Naive B cell (primary cell): Measurements from ENCODE around the gene SPRYD3. TPM values are rescaled to one million over a fixed set of nuclear protein-coding genes. Genes with fewer than 3 reads are reported as not detected.

Experiments
- polyA plus RNA-seq, 6 donors: library from polyadenylated mRNA; unstranded; fragments of 300-500 nt; fragmentation: Illumina TruSeq; gene quantifications; one replicate each; pipeline ENCODE4 v1.2.3, GENCODE V29; 2021; ENCODE audit warnings: low read depth in 6 of 6

SPRYD3 gene
- polyA plus RNA-seq, 6 donors from 2014 or later = 12.8 to 31.1 (median 23.2) TPM

Other genes starting within 250 kb of the SPRYD3 start
- not detected for gene KRT79, start 245.1 kb downstream of the SPRYD3 start, polyA plus RNA-seq
- not detected for gene KRT78, start 230.4 kb downstream of the SPRYD3 start, polyA plus RNA-seq
- gene KRT8, start 174.3 kb downstream of the SPRYD3 start, polyA plus RNA-seq = not detected
- 10 to 100 TPM in 1 of 6 donors, 1 to 10 TPM in 5; 4.9 to 10.0 (median 8.5) TPM for gene KRT18, start 130.3 kb downstream of the SPRYD3 start, polyA plus RNA-seq
- 100 to 1,000 TPM in 2 of 6 donors, 10 to 100 TPM in 4; 69.1 to 104 (median 87.0) TPM for gene EIF4B, start 72.9 kb downstream of the SPRYD3 start, polyA plus RNA-seq
- gene TNS2, start 29.3 kb downstream of the SPRYD3 start, polyA plus RNA-seq = under 1 TPM in 5 of 6 donors, not detected in 1; 0.05 to 0.91 (median 0.47) TPM
- not detected for gene IGFBP6, start 18.3 kb upstream of the SPRYD3 start, polyA plus RNA-seq
- not detected for gene SOAT2, start 24.1 kb upstream of the SPRYD3 start, polyA plus RNA-seq
- 1 to 10 TPM; 1.8 to 6.0 (median 4.2) TPM for gene ZNF740, start 101.3 kb upstream of the SPRYD3 start, polyA plus RNA-seq
- gene CSAD, start 101.5 kb upstream of the SPRYD3 start, polyA plus RNA-seq = 1 to 10 TPM in 4 of 6 donors, under 1 TPM in 2; 0.19 to 1.8 (median 1.1) TPM
- gene ITGB7, start 127.9 kb upstream of the SPRYD3 start, polyA plus RNA-seq = 100 to 1,000 TPM in 1 of 6 donors, 10 to 100 TPM in 5; 63.2 to 174 (median 96.4) TPM
- 1 to 10 TPM in 2 of 6 donors, under 1 TPM in 2, not detected in 2; 0.78 to 2.2 (median 1.3) TPM for gene RARG, start 152.8 kb upstream of the SPRYD3 start, polyA plus RNA-seq
- gene ESPL1, start 188.9 kb upstream of the SPRYD3 start, polyA plus RNA-seq = under 1 TPM in 3 of 6 donors, not detected in 3; 0.12 to 0.40 (median 0.23) TPM
- gene PFDN5, start 216.2 kb upstream of the SPRYD3 start, polyA plus RNA-seq = 1,000 to 10,000 TPM; 1,564 to 1,943 (median 1,771) TPM
- 10 to 100 TPM; 52.3 to 94.2 (median 60.4) TPM for gene MYG1, start 220.3 kb upstream of the SPRYD3 start, polyA plus RNA-seq
- gene AAAS, start 242.2 kb upstream of the SPRYD3 start, polyA plus RNA-seq = 10 to 100 TPM; 34.9 to 49.9 (median 38.5) TPM